Measurements from ENCODE around the gene KIAA0319L. TPM values are rescaled to one million over a fixed set of nuclear protein-coding genes. Genes with fewer than 3 reads are reported as not detected.

KIAA0319L gene
- total RNA-seq, 4 donors from 2014 or later, result 91.7 to 112 (median 97.6) TPM

DNA sequence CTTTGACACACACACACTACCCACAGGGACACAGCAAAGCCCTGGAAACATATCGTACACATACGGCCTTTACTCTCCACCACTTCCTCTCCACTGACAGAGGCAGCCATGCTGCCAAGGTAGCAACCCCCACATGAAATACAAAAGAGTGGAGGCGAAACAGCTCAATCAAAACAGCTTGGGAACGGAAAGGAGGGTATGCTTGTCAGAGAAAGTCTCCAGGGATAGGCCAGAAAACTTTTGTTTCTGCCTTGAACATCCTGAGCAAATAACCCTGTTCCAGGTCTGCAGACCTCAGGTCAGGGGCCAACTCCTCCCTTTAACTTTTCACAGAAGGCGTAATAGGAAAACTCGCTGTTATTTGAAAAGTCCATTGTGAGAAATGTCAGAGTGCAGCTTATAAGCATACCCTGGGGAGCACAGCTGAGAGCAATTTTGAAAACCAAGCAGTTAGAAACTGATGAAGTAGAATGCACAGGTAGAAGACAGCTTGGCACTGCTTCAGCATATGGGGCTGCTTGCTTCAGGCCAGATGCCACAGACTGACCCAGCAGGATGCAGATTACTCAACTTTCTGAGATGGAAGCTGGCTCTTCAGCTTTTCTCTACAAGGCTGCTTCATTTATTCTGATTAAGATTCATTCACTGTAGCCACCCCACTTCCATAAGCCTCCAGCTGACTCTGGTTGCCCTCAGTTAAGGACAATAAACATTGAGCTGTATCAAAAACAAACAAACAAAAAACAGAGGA is 18.0 kb downstream of the KIAA0319L start:
- intact Hi-C loops (cut with DNase I; ENCODE audit: low total_unique reads) (no loop called here), in situ Hi-C loops (cut with MboI; ENCODE audit: low pct_ligation_motif_present in 1 of 4, low pct_unique_long_range_greater_than_20kb in 1 of 4, low sequenced_read_pairs in 3 of 4) (no loop called here)
- no peaks in the 10 kb centered on the region for H3K27me3 ChIP-seq
- no peak for DNase-seq
- peaks cover 10 to 45% (median 26%) of the 10 kb centered on the region in 4 donors for H3K4me1 ChIP-seq
- no peaks in the 10 kb centered on the region for H3K36me3 ChIP-seq
- no peaks in the 10 kb centered on the region for H3K9me3 ChIP-seq
- H3K27ac ChIP-seq, result peak overlapping the region; percentile 28 to 65 (median 42)
- TF ChIP-seq, protein P1, sequence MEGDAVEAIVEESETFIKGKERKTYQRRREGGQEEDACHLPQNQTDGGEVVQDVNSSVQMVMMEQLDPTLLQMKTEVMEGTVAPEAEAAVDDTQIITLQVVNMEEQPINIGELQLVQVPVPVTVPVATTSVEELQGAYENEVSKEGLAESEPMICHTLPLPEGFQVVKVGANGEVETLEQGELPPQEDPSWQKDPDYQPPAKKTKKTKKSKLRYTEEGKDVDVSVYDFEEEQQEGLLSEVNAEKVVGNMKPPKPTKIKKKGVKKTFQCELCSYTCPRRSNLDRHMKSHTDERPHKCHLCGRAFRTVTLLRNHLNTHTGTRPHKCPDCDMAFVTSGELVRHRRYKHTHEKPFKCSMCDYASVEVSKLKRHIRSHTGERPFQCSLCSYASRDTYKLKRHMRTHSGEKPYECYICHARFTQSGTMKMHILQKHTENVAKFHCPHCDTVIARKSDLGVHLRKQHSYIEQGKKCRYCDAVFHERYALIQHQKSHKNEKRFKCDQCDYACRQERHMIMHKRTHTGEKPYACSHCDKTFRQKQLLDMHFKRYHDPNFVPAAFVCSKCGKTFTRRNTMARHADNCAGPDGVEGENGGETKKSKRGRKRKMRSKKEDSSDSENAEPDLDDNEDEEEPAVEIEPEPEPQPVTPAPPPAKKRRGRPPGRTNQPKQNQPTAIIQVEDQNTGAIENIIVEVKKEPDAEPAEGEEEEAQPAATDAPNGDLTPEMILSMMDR (IDR thresholded peaks at IDR 0.05), result no peak
- TF ChIP-seq EP300 (IDR thresholded peaks at IDR 0.05; ENCODE audit: low read depth) (no peak), POLR2A (IDR thresholded peaks at IDR 0.05) (no peak), POLR2AphosphoS5 (IDR thresholded peaks at IDR 0.05) (no peak)
- H3K4me3 ChIP-seq, result no peak overlapping the region
- 74 to 81% methylated on average over 5 to 6 of the region's 6 CpGs for WGBS, 2 donors (ENCODE audit: low coverage in 1 of 2)

DNA sequence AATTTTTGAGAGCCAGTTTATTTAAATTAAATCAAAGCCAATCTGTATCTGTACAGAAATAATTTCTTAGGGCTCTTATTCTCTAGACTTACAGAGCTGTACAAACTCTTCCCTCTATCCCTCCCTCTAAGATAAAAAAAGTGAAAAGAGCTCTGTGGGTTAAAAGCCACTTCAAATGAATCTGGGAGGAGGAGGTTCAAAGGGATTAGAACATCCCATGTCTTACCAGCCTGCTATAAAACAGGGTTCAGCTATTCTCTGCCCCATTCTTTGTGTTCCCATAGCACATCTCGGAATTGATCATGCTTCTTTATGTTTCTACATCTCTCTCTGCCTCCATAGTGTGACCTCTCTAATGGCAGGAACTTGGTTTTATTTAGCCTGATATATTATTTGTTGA is 19.4 kb downstream of the KIAA0319L start:
- Histone ChIP-seq H3K27me3 (no peaks in the 10 kb centered on the region), H3K27ac (no peak overlapping the region), H3K9me3 (no peaks in the 10 kb centered on the region), H3K4me1 (peaks cover 10 to 45% (median 26%) of the 10 kb centered on the region in 4 donors), H3K4me3 (no peak overlapping the region), H3K36me3 (no peaks in the 10 kb centered on the region)
- TF ChIP-seq EP300 (IDR thresholded peaks at IDR 0.05; ENCODE audit: low read depth) (no peak), POLR2AphosphoS5 (IDR thresholded peaks at IDR 0.05) (no peak), POLR2A (IDR thresholded peaks at IDR 0.05) (no peak)
- TF ChIP-seq, protein P1 (IDR thresholded peaks at IDR 0.05), result no peak
- in situ Hi-C loops (cut with MboI; ENCODE audit: low pct_ligation_motif_present in 1 of 4, low pct_unique_long_range_greater_than_20kb in 1 of 4, low sequenced_read_pairs in 3 of 4), result no loop called here
- intact Hi-C loops (cut with DNase I; ENCODE audit: low total_unique reads), result no loop called here
- no peak for DNase-seq
- WGBS, 2 donors (ENCODE audit: low coverage in 1 of 2), result 87 to 100% methylated on average over 1 of the region's 1 CpG

DNA sequence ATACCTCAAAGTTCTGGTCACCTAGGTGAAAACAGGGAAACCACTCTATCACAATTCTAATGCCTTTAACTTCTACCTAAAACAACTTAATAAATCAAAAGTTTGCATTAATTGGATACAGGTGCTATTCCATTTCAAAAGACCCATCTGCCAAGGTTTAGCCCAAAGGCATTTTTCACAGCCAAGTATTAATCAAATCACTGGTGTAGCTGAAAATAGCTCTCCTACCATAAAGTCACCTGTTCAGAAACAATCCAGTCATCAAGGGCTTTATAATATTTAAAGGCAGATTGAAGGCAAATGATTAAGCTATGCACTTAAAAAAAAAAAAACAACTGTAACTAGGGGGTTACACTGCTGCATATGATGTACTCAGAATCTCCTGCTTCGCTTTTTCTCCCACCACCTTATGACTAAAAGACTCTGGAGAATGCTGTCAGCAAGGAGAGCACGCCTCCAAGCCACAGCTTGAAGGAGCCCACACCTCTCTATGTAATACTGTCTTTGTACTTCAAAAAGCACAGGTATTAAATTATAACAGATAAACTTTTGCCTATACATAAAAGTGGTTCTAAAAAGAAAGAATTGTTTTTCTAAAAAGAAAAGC is 20.5 kb downstream of the KIAA0319L start:
- DNase-seq, result no peak
- Histone ChIP-seq H3K4me3 (no peak overlapping the region), H3K27me3 (no peaks in the 10 kb centered on the region), H3K4me1 (peaks cover 10 to 45% (median 24%) of the 10 kb centered on the region in 4 donors), H3K9me3 (no peaks in the 10 kb centered on the region), H3K36me3 (no peaks in the 10 kb centered on the region), H3K27ac (no peak overlapping the region)
- TF ChIP-seq, protein P1 (IDR thresholded peaks at IDR 0.05), result no peak
- no peak for TF ChIP-seq POLR2AphosphoS5 (IDR thresholded peaks at IDR 0.05)
- no peak for TF ChIP-seq EP300 (IDR thresholded peaks at IDR 0.05; ENCODE audit: low read depth)
- WGBS, 2 donors (ENCODE audit: low coverage in 1 of 2), result 94 to 95% methylated on average over 2 of the region's 2 CpGs
- intact Hi-C loops (cut with DNase I; ENCODE audit: low total_unique reads), result no loop called here
- in situ Hi-C loops (cut with MboI; ENCODE audit: low pct_ligation_motif_present in 1 of 4, low pct_unique_long_range_greater_than_20kb in 1 of 4, low sequenced_read_pairs in 3 of 4), result no loop called here

DNA sequence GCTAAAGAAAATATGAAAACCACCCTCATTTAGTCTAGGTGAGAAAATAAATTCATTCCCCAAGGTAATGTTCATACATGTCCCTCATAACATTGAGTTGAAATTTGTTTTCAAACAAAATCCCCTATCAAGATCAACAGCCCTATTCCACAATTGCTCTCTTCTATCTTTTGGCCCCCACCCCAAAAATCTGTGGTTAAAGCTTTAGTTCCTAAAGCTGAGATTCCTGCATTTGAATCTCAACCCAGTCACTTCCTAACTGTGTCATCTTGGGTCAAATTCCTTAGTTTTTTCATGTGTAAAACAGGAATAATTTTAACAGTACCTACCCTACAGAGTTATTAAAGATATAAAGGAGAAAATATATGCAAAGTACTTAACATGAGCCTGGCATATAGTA is 22.0 kb downstream of the KIAA0319L start:
- Histone ChIP-seq H3K27ac (no peak overlapping the region), H3K4me1 (peaks cover 7 to 40% (median 20%) of the 10 kb centered on the region in 4 donors), H3K27me3 (no peaks in the 10 kb centered on the region), H3K9me3 (no peaks in the 10 kb centered on the region), H3K36me3 (peaks cover 0 to 4% (median 1%) of the 10 kb centered on the region in 4 donors), H3K4me3 (no peak overlapping the region)
- TF ChIP-seq POLR2A (IDR thresholded peaks at IDR 0.05), result no peak
- TF ChIP-seq POLR2AphosphoS5 (IDR thresholded peaks at IDR 0.05), result no peak
- TF ChIP-seq EP300 (IDR thresholded peaks at IDR 0.05; ENCODE audit: low read depth), result no peak
- TF ChIP-seq, protein P1 (IDR thresholded peaks at IDR 0.05), result no peak
- in situ Hi-C loops (cut with MboI; ENCODE audit: low pct_ligation_motif_present in 1 of 4, low pct_unique_long_range_greater_than_20kb in 1 of 4, low sequenced_read_pairs in 3 of 4), result no loop called here
- intact Hi-C loops (cut with DNase I; ENCODE audit: low total_unique reads), result no loop called here
- DNase-seq, result no peak

Data from transverse colon (tissue), 4 donors.